ENCODE measurements around the gene JPT2.

JPT2 gene

DNA sequence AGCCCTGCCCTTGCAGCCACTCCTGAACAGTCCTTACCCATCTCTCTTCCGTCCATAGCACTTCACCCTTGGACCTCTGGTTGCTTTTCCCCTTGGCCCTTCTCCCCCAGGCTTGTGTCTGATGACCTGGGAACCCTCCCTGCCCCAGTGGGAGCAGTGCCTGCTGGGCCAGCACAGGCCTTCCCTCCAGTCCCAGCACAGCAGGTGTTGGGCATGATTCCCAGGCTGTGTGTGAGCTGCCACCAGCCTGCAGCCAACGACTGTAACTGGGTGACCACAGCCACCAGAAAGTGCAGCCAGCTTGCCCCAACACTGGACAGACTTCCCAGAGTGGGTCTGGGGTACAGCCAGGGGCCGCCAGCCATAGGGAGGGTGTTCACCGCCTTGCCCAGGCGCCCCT, 35.9 kb upstream of the JPT2 start:
- no peaks in the 10 kb centered on the region for H3K9me3 Mint-ChIP-seq
- peaks cover 16% of the 10 kb centered on the region for H3K4me1 Mint-ChIP-seq (ENCODE audit: low read depth)
- peaks cover 58% of the 10 kb centered on the region for H3K36me3 Mint-ChIP-seq (ENCODE audit: low read depth)
- no peak for DNase-seq (ENCODE audit: low spot score)
- H3K27me3 Mint-ChIP-seq (ENCODE audit: low read depth): no peaks in the 10 kb centered on the region
- no peak overlapping the region for H3K4me3 Mint-ChIP-seq
- H3K27ac Mint-ChIP-seq: no peak overlapping the region

DNA sequence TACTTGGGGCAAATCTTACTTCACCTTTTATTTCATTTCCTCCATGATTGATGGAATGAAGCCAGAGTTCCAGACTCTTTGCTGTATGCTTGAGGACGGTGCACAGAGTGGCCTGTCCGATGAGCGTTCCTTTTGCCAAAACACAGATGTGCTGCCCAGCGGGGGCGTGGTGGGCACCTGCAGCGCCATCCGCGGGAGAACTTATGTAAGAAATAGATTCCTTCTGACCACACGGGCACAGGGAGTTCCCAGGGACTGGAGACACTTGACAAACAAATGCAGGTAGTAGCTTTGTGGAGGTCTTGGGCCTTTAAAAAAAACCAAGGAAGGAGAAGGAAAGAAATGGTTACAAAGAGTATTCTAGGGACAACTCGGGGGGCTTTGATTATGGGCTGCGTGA, 35.3 kb upstream of the JPT2 start:
- Mint-ChIP-seq H3K27me3 (ENCODE audit: low read depth) (no peaks in the 10 kb centered on the region), H3K9me3 (no peaks in the 10 kb centered on the region), H3K4me1 (ENCODE audit: low read depth) (peaks cover 16% of the 10 kb centered on the region), H3K27ac (no peak overlapping the region), H3K36me3 (ENCODE audit: low read depth) (peaks cover 60% of the 10 kb centered on the region), H3K4me3 (no peak overlapping the region)
- no peak for DNase-seq (ENCODE audit: low spot score)

DNA sequence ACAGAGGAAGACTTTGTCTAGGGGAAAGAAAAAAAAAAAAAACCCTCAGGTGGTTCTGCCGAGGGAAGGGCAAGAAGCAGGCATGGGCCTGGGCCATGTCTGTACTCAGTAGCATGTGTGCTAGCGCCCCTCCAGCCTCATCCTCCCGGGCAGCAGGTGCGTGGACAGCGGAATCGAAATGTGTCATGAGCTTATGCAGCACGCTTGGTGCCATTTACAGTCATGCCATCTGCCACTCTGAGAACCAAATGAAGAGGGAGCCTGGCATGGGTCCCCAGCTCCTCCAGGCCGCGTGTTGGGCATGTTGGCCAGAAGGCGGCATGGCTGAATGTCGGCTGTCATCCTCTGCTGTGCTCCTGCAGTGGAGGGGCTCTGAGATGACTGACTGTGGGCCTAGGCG, 34.6 kb upstream of the JPT2 start:
- DNase-seq (ENCODE audit: low spot score): no peak
- Mint-ChIP-seq H3K27ac (no peak overlapping the region), H3K4me1 (ENCODE audit: low read depth) (peaks cover 16% of the 10 kb centered on the region), H3K4me3 (no peak overlapping the region), H3K9me3 (no peaks in the 10 kb centered on the region), H3K36me3 (ENCODE audit: low read depth) (peaks cover 57% of the 10 kb centered on the region), H3K27me3 (ENCODE audit: low read depth) (no peaks in the 10 kb centered on the region)

DNA sequence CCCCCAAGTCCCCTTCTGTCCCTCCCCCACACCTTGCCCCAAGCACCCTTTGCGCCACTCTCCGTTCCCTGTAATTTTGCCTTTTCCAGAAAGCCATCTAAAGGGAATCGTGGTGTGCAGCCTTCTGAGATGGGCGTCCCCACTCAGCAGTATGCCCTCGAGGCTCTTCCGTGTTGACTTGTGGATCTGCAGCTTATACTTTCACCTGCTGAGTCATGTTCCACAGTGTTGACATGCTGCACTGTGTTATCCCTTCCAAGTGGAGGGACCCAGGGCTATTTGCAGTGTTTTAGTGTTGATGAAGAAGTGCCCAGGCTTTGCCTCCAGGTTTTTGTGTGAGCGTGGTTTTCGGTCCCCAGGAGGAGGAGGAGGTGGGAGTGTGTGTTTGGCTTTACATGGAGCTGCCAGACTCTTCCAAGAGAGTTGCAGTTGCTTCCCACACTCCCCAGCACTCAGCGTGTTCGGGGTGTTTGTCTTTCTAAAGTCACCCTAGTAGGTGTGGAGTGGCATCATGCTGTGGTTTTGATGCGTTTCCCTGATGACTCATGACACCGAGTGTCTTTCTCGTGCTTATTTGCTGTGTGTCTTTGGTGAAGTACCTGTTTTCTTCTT, 32.1 kb upstream of the JPT2 start:
- DNase-seq (ENCODE audit: low spot score): peak; percentile 47
- H3K4me3 Mint-ChIP-seq: peak overlapping the region; percentile 49
- H3K4me1 Mint-ChIP-seq (ENCODE audit: low read depth): peaks cover 16% of the 10 kb centered on the region
- H3K27me3 Mint-ChIP-seq (ENCODE audit: low read depth): no peaks in the 10 kb centered on the region
- peaks cover 54% of the 10 kb centered on the region for H3K36me3 Mint-ChIP-seq (ENCODE audit: low read depth)
- H3K27ac Mint-ChIP-seq: peak overlapping the region; percentile 80
- no peaks in the 10 kb centered on the region for H3K9me3 Mint-ChIP-seq

DNA sequence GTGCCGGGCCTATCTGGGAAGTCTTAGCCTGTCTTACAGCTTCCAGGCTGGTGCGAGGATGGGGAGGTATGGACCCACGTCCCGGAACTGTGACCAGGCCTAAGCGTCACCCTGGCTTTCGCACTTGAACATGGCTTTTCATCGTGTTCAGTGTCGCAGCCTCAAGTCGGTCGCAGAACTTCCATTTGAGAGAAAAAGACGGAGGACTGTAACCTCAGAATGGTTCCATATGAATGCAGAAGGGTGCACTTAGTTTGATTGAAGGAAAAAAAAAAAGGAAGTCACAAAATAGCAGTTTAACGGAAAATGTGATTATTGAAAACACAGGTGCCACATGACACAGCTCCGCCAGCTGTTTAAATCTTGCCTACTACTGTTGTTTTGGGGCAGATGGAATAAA, 30.2 kb upstream of the JPT2 start:
- Mint-ChIP-seq H3K36me3 (ENCODE audit: low read depth) (peaks cover 50% of the 10 kb centered on the region), H3K9me3 (no peaks in the 10 kb centered on the region), H3K4me3 (no peak overlapping the region), H3K4me1 (ENCODE audit: low read depth) (peaks cover 16% of the 10 kb centered on the region), H3K27me3 (ENCODE audit: low read depth) (no peaks in the 10 kb centered on the region), H3K27ac (no peak overlapping the region)
- no peak for DNase-seq (ENCODE audit: low spot score)

DNA sequence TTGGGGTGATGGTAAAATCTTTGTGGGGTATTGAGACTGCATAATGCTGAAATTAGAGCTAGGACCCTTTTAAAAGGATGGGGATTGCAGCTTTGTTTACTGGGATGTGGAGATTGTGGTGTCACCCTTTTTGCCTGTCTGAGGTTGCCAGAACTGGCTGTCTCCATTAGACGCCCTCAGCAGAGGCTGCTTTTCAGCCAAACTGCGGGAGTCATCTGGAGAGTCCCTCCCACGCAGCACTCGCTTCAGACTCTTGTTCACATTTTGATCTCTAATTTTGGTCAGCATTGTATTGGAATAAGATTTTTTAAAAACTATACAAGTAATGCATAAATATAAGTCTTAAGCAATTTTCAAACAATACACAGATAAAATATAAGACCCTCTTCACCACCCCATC, 27.9 kb upstream of the JPT2 start:
- no peak overlapping the region for H3K27ac Mint-ChIP-seq
- H3K4me3 Mint-ChIP-seq: no peak overlapping the region
- H3K27me3 Mint-ChIP-seq (ENCODE audit: low read depth): no peaks in the 10 kb centered on the region
- H3K9me3 Mint-ChIP-seq: no peaks in the 10 kb centered on the region
- peaks cover 16% of the 10 kb centered on the region for H3K4me1 Mint-ChIP-seq (ENCODE audit: low read depth)
- DNase-seq (ENCODE audit: low spot score): no peak
- peaks cover 48% of the 10 kb centered on the region for H3K36me3 Mint-ChIP-seq (ENCODE audit: low read depth)

DNA sequence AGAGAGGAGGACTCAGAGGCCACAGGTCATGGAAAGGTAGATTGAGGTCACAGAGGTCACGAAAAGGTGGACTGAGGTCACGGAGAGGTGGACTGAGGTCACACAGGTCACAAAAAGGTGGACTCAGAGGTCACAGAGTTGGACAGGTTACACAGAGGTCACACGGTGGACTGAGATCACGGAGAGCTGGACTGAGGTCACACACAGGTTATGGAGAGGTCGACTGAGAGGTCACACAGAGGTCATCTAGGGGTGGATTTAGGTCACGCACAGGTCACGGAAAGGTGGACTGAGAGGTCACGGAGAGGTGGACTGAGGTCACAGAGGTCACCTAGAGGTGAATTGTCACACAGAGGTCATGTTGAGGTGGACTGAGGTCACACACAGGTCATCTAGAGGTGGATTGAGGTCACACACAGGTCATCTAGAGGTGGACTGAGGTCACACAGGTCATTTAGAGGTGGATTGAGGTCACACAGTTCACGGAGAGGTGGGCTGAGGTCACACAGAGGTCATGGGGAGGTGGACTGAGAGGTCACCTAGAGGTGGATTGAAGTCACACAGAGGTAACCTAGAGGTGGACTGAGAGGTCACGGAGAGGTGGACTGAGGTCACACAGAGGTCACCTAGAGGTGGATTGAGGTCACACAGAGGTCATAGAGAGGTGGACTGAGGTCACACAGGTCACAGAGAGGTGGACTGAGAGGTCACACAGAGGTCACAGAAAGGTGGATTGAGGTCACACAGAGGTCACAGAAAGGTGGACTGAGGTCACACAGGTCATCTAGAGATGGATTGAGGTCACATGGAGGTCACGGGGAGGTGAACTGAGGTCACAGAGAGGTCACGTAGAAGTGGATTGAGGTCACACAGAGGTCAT, 26.7 kb upstream of the JPT2 start:
- DNase-seq (ENCODE audit: low spot score): no peak
- H3K4me3 Mint-ChIP-seq: no peak overlapping the region
- H3K36me3 Mint-ChIP-seq (ENCODE audit: low read depth): peaks cover 45% of the 10 kb centered on the region
- H3K27ac Mint-ChIP-seq: peak overlapping the region; percentile 60
- H3K9me3 Mint-ChIP-seq: no peaks in the 10 kb centered on the region
- H3K4me1 Mint-ChIP-seq (ENCODE audit: low read depth): peaks cover 5% of the 10 kb centered on the region
- H3K27me3 Mint-ChIP-seq (ENCODE audit: low read depth): no peaks in the 10 kb centered on the region

DNA sequence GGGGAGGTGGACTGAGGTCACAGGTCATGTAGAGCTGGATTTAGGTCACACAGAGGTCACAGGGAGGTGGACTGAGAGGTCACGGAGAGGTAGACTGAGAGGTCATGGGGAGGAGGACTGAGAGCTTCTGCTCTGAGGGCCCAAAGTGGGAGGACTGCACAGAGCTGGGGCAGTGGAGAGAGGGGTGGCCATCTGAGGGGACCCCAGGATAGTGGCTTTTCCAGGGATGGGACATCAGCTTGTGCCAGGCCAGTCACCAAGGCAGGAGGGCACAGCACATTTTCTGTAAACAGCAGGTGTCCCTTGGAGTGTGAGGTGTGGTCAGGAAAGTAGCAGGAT, 26.1 kb upstream of the JPT2 start:
- no peak for DNase-seq (ENCODE audit: low spot score)
- Mint-ChIP-seq H3K9me3 (no peaks in the 10 kb centered on the region), H3K27ac (peak overlapping the region; percentile 60), H3K27me3 (ENCODE audit: low read depth) (no peaks in the 10 kb centered on the region), H3K36me3 (ENCODE audit: low read depth) (peaks cover 40% of the 10 kb centered on the region), H3K4me3 (no peak overlapping the region), H3K4me1 (ENCODE audit: low read depth) (no peaks in the 10 kb centered on the region)

DNA sequence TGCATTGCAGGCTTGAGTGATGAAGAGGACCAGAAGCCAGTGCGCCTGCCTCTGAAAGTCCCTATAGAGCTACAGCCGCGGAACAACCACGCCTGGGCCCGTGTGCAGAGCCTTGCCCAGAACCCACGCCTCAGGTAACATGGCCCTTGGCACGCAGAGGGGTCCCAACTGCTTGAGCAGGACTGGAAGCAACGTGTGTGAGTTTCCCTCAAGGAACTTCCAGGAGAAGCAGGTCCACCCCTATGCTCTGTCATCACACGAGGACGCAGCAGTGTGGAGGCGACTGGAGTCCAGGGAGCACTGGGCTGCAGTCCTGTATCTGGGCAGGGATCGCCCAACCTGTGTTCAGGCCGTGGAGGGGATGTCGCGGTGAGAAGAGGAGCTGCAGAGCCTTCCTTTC, 25.1 kb upstream of the JPT2 start:
- Mint-ChIP-seq H3K4me1 (ENCODE audit: low read depth) (no peaks in the 10 kb centered on the region), H3K4me3 (no peak overlapping the region), H3K27ac (no peak overlapping the region), H3K27me3 (ENCODE audit: low read depth) (no peaks in the 10 kb centered on the region), H3K36me3 (ENCODE audit: low read depth) (peaks cover 36% of the 10 kb centered on the region), H3K9me3 (no peaks in the 10 kb centered on the region)
- DNase-seq (ENCODE audit: low spot score): no peak

DNA sequence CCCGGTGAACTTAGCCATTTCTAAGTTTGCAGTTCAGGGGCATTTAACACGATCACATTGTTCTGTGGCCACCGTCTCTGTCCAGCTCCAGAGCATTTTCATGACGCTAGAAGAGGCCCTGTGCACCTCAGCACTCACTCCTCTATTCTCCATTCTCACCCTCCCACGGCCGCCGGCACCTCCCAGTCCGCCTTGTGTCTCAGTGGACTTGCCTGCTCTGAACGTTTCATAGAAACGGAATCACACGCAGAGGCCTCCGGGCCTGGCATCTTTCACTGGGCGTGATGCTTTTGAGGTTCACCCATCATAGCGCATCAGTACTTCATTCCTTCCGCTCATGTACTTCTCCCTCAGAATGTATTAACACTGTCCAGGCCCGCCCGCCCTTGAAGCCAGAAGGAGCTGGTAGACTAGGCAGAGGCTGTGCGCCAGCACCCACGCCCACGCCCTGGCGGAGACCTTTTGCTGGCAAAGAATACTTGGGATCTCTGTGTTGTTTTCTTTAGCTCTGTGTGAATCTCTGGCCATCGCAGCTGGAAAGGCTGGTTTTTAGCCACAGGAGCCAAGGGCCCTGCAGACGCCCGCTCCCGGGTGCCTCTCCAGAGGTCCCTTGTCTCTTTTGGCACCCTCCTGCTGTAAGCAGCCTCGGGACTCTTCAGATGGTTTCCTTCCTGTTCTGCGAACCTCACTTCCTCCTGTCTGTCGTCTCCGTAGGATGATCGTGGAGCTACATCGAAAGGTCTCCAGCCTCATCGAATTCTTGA, 23.4 kb upstream of the JPT2 start:
- Mint-ChIP-seq H3K9me3 (no peaks in the 10 kb centered on the region), H3K4me1 (ENCODE audit: low read depth) (no peaks in the 10 kb centered on the region), H3K27ac (no peak overlapping the region), H3K36me3 (ENCODE audit: low read depth) (peaks cover 34% of the 10 kb centered on the region), H3K4me3 (no peak overlapping the region), H3K27me3 (ENCODE audit: low read depth) (no peaks in the 10 kb centered on the region)
- DNase-seq (ENCODE audit: low spot score): no peak

DNA sequence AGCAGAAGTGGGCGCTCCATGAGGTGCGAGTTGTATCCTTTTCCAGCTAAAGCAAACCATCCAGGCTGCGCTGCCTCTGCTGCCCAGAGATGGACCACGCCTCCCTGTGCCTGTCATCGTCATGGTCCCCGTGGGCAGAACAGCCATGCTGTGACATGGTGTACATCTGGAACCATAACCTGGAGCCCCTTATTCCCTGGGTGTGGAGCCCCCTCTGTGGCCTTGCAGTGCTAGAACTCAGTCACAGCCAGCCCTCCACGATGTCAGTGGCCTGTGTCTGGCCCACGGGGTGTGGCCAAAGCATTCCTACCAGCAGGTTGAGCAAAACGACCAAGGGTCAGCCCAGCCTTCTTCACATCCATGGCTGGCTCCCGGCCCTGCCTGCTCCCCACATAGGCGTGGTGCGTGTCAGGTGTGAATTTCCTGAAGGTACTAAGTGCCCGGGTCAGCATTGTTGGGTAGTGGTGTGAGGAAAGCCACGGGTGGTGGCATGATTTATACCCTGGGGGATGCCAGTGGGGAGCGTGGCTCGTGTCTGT, 22.7 kb upstream of the JPT2 start:
- peaks cover 33% of the 10 kb centered on the region for H3K36me3 Mint-ChIP-seq (ENCODE audit: low read depth)
- no peak overlapping the region for H3K27ac Mint-ChIP-seq
- no peaks in the 10 kb centered on the region for H3K4me1 Mint-ChIP-seq (ENCODE audit: low read depth)
- H3K9me3 Mint-ChIP-seq: no peaks in the 10 kb centered on the region
- DNase-seq (ENCODE audit: low spot score): no peak
- H3K4me3 Mint-ChIP-seq: no peak overlapping the region
- H3K27me3 Mint-ChIP-seq (ENCODE audit: low read depth): no peaks in the 10 kb centered on the region

DNA sequence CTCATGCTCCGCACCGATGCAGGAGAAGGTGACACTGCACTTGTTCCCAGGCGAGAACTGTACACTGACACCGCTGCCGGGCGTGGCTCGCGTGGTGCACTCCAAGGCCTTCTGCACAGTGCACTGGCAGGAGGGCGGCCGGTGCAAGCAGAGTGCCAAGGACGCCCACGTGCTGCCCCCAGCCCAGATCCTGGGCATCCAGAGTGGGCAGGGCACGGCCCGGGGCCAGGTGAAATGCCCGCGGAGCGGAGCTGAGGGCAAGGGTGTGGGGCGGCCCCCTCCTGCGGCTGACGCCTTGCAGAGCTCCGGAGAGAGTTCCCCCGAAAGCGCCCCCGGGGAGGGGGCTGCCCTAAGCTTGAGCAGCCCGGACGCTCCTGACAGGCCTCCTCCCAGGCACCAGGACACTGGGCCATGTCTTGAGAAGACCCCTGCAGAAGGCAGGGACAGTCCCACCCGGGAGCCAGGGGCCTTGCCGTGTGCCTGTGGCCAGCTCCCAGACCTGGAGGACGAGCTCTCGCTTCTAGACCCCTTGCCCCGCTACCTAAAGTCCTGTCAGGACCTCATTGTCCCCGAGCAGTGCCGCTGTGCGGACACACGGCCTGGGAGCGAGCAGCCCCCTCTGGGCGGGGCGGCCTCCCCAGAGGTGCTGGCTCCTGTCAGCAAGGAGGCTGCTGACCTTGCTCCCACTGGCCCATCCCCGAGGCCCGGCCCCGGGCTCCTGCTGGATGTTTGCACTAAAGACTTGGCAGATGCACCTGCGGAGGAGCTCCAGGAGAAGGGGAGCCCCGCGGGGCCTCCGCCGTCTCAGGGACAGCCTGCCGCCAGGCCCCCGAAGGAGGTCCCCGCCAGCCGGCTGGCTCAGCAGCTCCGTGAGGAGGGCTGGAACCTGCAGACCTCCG, 21.9 kb upstream of the JPT2 start:
- Mint-ChIP-seq H3K9me3 (no peaks in the 10 kb centered on the region), H3K36me3 (ENCODE audit: low read depth) (peaks cover 25% of the 10 kb centered on the region), H3K4me3 (no peak overlapping the region), H3K4me1 (ENCODE audit: low read depth) (no peaks in the 10 kb centered on the region), H3K27me3 (ENCODE audit: low read depth) (no peaks in the 10 kb centered on the region), H3K27ac (no peak overlapping the region)
- DNase-seq (ENCODE audit: low spot score): no peak

DNA sequence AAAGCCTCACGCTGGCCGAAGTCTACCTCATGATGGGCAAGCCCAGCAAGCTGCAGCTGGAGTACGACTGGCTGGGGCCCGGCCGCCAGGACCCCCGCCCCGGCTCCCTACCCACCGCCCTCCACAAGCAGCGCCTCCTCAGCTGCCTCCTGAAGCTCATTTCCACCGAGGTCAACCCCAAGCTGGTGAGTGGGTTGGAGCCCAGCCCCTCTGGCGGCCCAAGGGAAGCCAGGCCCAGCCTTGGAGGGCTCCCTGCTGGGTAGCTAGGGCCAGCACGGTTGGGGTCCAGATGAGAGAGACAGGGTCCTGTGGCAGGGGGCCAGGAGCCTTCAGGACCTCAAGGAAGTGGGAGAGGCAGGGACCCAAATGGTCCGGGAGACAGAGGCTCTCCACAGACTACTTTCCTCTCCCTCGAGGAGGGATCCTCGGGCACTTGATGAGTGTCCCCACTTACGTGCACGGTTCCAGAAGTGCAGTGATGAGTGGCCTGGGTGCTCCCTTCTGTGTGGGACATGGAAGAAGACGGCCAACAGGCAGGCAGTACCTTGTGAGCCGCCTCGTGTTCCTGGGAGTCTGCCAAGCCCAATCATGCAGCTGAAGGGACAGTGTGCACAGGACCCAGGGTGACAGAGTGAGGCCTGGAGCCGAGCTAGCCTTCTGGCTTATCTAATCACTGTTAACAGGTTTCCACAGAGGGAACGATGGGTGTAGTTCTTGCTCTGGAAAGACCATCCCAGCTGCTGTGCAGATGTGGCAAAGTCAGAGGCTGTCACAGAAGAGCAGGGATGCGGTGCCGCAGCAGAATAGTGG, 21.1 kb upstream of the JPT2 start:
- peaks cover 20% of the 10 kb centered on the region for H3K36me3 Mint-ChIP-seq (ENCODE audit: low read depth)
- no peak overlapping the region for H3K27ac Mint-ChIP-seq
- no peak overlapping the region for H3K4me3 Mint-ChIP-seq

More for the DNA sequence above, 21.1 kb upstream of the JPT2 start:
- Mint-ChIP-seq H3K27me3 (ENCODE audit: low read depth) (no peaks in the 10 kb centered on the region), H3K9me3 (no peaks in the 10 kb centered on the region), H3K4me1 (ENCODE audit: low read depth) (no peaks in the 10 kb centered on the region)
- no peak for DNase-seq (ENCODE audit: low spot score)
